ENCODE measurements around the gene CAPN10.
A peak's percentile ranks its signal among the peaks of the same experiment; 100 is the strongest.

CAPN10 gene

DNA sequence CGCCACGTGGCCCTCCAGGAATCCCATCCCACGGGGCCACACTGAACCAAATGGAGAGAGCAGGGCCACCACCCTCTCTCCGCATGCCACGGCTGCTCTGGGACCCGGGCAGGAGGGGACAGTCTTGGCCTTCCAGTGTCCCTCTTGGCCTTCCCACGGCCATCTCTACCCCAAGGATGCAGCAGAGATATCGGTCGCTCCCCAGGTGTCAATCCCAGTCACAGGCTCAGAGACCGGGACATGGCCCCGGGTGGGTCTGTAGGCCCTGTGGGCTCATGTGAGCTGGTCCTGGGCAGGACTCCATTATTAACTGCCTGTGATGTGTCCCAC lies 15.3 kb downstream of the CAPN10 start:
- Histone ChIP-seq H3K36me3 (ENCODE audit: control insufficient read depth in 5 of 5, insufficient read depth in 5 of 5, low read length in 5 of 5) (peaks cover 0 to 45% (median 31%) of the 10 kb centered on the region in 5 donors), H3K9me3 (ENCODE audit: control insufficient read depth in 5 of 5, low read length in 5 of 5) (no peaks in the 10 kb centered on the region)

DNA sequence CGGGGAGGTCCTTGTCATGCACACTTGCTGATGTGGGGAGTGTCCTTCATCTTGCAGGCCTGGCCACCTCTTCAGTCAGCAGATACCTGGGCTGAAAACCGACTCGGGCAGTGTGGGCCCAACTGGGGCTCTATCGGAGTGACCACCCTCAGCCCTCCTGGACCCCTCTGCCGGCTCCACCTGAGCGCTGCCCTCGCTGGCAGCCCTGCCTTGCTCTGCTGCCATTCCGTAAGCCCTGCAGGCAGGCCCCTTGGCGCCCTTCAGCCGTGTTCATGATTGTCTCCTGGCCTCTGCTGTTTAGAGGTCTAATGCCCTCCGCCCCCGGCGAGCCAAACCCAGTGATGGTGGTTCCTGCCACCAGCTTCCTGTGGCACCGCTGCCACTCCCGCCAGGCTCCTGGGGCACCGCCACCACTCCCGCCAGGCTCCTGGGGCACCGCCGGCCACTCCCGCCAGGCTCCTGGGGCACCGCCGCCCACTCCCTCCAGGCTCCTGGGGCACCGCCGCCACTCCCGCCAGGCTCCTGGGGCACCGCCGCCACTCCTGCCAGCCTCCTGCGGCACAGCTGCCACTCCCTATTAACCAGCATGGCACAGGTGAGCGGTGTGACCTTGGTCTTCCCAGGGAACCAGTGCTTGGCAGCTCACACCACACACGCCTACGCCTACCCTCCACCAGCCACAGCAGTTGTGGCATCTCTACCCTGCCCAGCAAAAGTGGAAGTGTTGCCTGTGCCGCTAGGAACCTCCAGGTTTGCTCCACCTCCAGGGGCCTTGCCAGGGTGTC lies 15.9 kb downstream of the CAPN10 start:
- Histone ChIP-seq H3K27ac (ENCODE audit: low read depth, low read length) (no peak overlapping the region), H3K27me3 (ENCODE audit: control insufficient read depth in 5 of 5, insufficient read depth in 4 of 5, low read length in 5 of 5) (no peaks in the 10 kb centered on the region), H3K4me3 (ENCODE audit: low read depth in 1 of 5, low read length in 5 of 5) (no peak overlapping the region), H3K9ac (ENCODE audit: low read length in 5 of 5) (no peak overlapping the region), H3K9me3 (ENCODE audit: control insufficient read depth in 5 of 5, low read length in 5 of 5) (no peaks in the 10 kb centered on the region), H3K4me1 (ENCODE audit: control insufficient read depth in 5 of 5, insufficient read depth in 5 of 5, low read length in 5 of 5) (peaks cover 2 to 15% (median 8%) of the 10 kb centered on the region in 5 donors), H3K36me3 (ENCODE audit: control insufficient read depth in 5 of 5, insufficient read depth in 5 of 5, low read length in 5 of 5) (peaks cover 0 to 39% (median 28%) of the 10 kb centered on the region in 5 donors)

More for the DNA sequence above, 15.3 kb downstream of the CAPN10 start:
- Histone ChIP-seq H3K9ac (ENCODE audit: low read length in 5 of 5) (no peak overlapping the region), H3K27me3 (ENCODE audit: control insufficient read depth in 5 of 5, insufficient read depth in 4 of 5, low read length in 5 of 5) (no peaks in the 10 kb centered on the region), H3K4me3 (ENCODE audit: low read depth in 1 of 5, low read length in 5 of 5) (no peak overlapping the region), H3K27ac (ENCODE audit: low read depth, low read length) (no peak overlapping the region), H3K4me1 (ENCODE audit: control insufficient read depth in 5 of 5, insufficient read depth in 5 of 5, low read length in 5 of 5) (peaks cover 2 to 15% (median 12%) of the 10 kb centered on the region in 5 donors)

DNA sequence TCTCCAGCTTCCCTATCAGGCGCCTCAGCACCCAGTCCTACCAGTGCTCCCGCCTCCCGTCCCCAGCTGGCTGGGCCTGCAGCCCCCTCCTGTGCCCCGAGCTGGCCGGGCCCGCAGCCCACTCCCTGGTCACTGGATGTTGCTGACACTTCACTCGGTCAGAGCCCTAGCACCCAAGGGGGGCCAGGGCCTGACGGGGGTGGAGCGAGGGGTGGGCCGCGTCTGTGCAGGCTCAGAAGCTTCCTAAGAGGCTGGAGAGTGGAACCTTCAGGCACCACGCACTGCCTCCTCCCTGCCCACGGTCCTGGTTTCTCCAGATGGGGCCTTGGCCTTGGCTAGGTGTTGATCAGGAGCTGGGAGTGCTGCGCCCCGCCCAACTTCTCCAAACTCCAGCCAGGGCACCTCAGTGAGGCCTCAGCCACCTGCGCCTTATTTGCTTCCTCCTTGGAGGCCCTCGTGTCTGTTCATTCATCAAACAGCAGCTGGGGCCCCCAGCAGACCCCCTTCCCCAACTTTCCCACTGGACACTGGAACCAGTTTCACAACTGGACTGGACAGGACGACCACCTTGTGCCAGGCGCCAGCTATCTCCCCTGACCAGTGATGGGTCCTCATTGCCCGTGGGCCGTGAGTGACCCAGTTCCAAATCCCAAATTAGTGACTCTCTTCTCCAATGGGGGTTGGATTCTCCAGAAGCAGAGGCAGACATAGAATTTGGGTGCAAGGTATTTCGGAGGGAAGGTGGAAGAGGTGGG lies 16.7 kb downstream of the CAPN10 start:
- no peak overlapping the region for H3K9ac ChIP-seq (ENCODE audit: low read length in 5 of 5)
- H3K27ac ChIP-seq (ENCODE audit: low read depth, low read length), result no peak overlapping the region
- H3K27me3 ChIP-seq (ENCODE audit: control insufficient read depth in 5 of 5, insufficient read depth in 4 of 5, low read length in 5 of 5), result no peaks in the 10 kb centered on the region

DNA sequence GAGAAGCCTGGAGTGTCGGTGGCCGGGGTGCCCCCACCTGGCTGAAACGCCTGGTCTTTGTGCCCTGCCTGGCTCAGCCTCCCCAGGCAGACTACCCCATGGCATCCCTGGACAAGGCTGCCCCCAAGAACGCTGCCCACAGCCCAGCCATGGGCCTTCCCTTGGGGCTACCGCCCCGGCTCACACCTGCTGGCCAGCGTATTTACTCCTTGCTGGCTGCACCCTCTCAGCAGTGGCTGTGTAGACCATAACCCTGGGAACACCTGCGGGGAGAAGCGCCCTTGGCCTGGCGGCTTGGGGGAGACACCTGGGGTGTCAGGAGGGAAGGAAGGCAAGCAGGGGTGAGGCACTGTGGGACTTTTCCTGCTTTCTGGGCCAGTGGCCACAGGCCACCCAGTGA lies 17.3 kb downstream of the CAPN10 start:
- Histone ChIP-seq H3K9ac (ENCODE audit: low read length in 5 of 5) (no peak overlapping the region), H3K9me3 (ENCODE audit: control insufficient read depth in 5 of 5, low read length in 5 of 5) (no peaks in the 10 kb centered on the region), H3K36me3 (ENCODE audit: control insufficient read depth in 5 of 5, insufficient read depth in 5 of 5, low read length in 5 of 5) (peaks cover 0 to 26% (median 15%) of the 10 kb centered on the region in 5 donors), H3K27ac (ENCODE audit: low read depth, low read length) (no peak overlapping the region), H3K4me3 (ENCODE audit: low read depth in 1 of 5, low read length in 5 of 5) (no peak overlapping the region), H3K27me3 (ENCODE audit: control insufficient read depth in 5 of 5, insufficient read depth in 4 of 5, low read length in 5 of 5) (no peaks in the 10 kb centered on the region), H3K4me1 (ENCODE audit: control insufficient read depth in 5 of 5, insufficient read depth in 5 of 5, low read length in 5 of 5) (peaks cover 2 to 15% (median 8%) of the 10 kb centered on the region in 5 donors)

More for the DNA sequence above, 16.7 kb downstream of the CAPN10 start:
- Histone ChIP-seq H3K9me3 (ENCODE audit: control insufficient read depth in 5 of 5, low read length in 5 of 5) (no peaks in the 10 kb centered on the region), H3K4me1 (ENCODE audit: control insufficient read depth in 5 of 5, insufficient read depth in 5 of 5, low read length in 5 of 5) (peaks cover 2 to 15% (median 8%) of the 10 kb centered on the region in 5 donors), H3K4me3 (ENCODE audit: low read depth in 1 of 5, low read length in 5 of 5) (no peak overlapping the region), H3K36me3 (ENCODE audit: control insufficient read depth in 5 of 5, insufficient read depth in 5 of 5, low read length in 5 of 5) (peaks cover 0 to 32% (median 21%) of the 10 kb centered on the region in 5 donors)

DNA sequence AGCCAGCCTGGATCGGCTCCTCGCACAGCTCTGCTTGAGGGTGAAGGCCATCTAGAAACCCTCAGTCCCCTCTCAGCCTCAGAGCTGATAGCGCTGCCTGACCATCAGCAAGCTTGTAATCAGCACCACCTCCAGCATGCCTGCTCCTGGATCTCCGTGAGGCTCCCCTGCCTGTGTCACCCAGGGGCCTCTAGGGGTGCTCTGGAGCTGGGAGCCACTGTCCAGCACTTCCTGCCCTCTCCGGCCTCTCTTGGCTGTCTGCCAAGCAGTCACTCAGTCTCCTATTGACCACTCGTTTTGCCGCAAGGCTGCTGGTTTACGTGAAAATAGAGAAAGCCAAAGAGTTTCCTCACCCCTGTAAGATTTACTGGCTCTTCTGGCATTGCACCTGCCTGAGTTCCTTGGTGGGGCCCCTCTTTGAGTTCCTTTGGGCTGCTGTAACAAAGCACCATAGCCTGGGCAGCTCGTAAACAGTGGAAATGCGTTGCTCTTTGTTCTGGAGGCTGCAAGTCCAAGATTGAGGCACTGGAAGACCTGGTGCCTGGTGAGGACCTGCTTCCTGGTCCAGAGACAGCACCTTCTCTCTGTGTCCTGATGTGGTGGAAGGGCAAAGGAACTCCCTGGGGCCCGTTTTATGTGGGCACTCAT lies 17.9 kb downstream of the CAPN10 start:
- Histone ChIP-seq H3K9ac (ENCODE audit: low read length in 5 of 5) (no peak overlapping the region), H3K4me1 (ENCODE audit: control insufficient read depth in 5 of 5, insufficient read depth in 5 of 5, low read length in 5 of 5) (peaks cover 2 to 15% (median 8%) of the 10 kb centered on the region in 5 donors), H3K27me3 (ENCODE audit: control insufficient read depth in 5 of 5, insufficient read depth in 4 of 5, low read length in 5 of 5) (no peaks in the 10 kb centered on the region), H3K4me3 (ENCODE audit: low read depth in 1 of 5, low read length in 5 of 5) (peak overlapping the region in 4 of 5 donors; percentile 2 to 42 (median 8)), H3K36me3 (ENCODE audit: control insufficient read depth in 5 of 5, insufficient read depth in 5 of 5, low read length in 5 of 5) (peaks cover 0 to 20% (median 10%) of the 10 kb centered on the region in 5 donors), H3K9me3 (ENCODE audit: control insufficient read depth in 5 of 5, low read length in 5 of 5) (no peaks in the 10 kb centered on the region), H3K27ac (ENCODE audit: low read depth, low read length) (no peak overlapping the region)

DNA sequence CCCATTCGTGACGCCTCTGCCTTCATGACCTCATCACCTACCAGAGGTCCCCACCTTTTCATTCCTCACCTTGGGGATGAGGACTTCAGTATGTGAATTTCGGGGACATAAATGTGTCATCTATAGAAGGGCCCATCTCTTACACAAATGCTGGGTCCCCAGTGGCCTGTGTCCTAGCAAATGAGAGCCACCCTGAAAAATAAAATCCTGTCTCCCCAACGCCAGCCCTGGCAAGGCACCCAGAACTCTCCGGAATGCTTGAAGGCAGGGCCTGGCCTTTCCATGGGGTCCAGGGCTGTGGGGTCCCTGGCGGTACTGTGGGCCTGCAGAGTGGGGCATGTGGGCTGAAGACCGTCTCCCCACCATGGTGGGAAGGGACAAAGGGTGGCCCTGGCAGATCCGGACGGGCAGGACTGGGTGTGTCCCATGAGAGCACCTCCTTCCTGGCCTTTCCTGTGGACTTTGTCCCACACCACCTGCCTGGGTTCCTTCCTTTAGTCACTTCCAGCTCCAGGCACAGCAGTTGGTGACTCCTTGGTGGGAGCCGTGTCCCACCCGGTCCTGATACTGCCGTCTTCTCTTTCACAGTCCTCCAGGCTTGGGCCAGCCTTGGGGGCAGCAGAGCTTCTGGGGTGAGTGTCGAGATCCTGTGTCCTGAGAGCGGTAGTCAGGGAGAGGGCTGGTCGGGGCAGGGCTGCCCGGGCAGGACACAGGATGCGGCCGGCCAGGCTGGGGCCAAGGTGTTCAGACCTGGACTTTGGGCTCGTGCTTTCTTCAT lies 18.6 kb downstream of the CAPN10 start:
- H3K9ac ChIP-seq (ENCODE audit: low read length in 5 of 5), result no peak overlapping the region
- H3K27ac ChIP-seq (ENCODE audit: low read depth, low read length), result no peak overlapping the region
- peaks cover 2 to 15% (median 8%) of the 10 kb centered on the region in 5 donors for H3K4me1 ChIP-seq (ENCODE audit: control insufficient read depth in 5 of 5, insufficient read depth in 5 of 5, low read length in 5 of 5)
- peaks cover 0 to 14% (median 6%) of the 10 kb centered on the region in 5 donors for H3K36me3 ChIP-seq (ENCODE audit: control insufficient read depth in 5 of 5, insufficient read depth in 5 of 5, low read length in 5 of 5)
- no peaks in the 10 kb centered on the region for H3K9me3 ChIP-seq (ENCODE audit: control insufficient read depth in 5 of 5, low read length in 5 of 5)
- no peaks in the 10 kb centered on the region for H3K27me3 ChIP-seq (ENCODE audit: control insufficient read depth in 5 of 5, insufficient read depth in 4 of 5, low read length in 5 of 5)
- no peak overlapping the region for H3K4me3 ChIP-seq (ENCODE audit: low read depth in 1 of 5, low read length in 5 of 5)

DNA sequence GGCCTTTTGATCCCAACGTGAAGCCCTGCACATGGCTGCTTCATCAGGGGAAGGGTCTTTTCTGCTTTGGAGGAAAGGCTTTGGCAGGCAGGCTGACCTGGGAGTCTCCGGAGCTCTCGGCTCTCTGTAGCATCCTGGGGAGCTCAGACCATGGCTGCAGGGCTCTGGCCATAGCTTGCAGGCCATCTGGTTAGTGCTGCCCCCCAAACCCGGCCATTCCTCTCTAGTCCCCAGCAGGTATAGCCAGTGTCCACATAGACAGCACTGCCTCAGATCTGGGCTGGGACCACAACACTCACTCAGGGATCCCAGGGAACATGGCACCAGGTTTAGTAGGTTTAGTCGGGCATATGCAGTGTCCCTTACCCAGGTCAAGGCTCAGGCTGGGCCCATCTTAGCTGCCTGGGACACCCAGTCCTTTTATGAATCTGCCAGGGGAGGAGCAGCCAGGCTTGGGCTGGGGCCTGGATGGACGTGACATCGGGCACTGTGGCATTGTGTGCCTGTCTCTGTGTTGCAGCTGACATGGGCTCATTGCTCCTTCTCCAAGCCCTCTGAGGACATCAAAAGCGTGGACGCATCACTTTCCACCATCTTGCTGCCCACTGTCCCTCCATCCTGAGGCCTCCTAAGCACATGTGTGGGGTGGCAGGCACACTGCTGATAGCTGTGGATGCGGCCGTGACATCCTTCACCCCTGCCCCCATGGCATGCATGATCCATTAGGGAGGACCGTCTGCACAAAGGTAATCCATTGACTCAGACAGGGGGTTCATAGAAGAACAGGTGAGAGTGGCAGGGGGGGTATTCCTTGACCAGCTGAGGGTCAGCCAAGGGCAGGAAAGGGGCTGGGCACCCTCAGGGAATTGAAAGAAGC lies 19.6 kb downstream of the CAPN10 start:
- Histone ChIP-seq H3K27ac (ENCODE audit: low read depth, low read length) (no peak overlapping the region), H3K4me3 (ENCODE audit: low read depth in 1 of 5, low read length in 5 of 5) (no peak overlapping the region), H3K9ac (ENCODE audit: low read length in 5 of 5) (no peak overlapping the region), H3K4me1 (ENCODE audit: control insufficient read depth in 5 of 5, insufficient read depth in 5 of 5, low read length in 5 of 5) (peaks cover 2 to 15% (median 8%) of the 10 kb centered on the region in 5 donors), H3K27me3 (ENCODE audit: control insufficient read depth in 5 of 5, insufficient read depth in 4 of 5, low read length in 5 of 5) (no peaks in the 10 kb centered on the region), H3K9me3 (ENCODE audit: control insufficient read depth in 5 of 5, low read length in 5 of 5) (no peaks in the 10 kb centered on the region), H3K36me3 (ENCODE audit: control insufficient read depth in 5 of 5, insufficient read depth in 5 of 5, low read length in 5 of 5) (peaks cover 0 to 5% (median 0%) of the 10 kb centered on the region in 5 donors)

DNA sequence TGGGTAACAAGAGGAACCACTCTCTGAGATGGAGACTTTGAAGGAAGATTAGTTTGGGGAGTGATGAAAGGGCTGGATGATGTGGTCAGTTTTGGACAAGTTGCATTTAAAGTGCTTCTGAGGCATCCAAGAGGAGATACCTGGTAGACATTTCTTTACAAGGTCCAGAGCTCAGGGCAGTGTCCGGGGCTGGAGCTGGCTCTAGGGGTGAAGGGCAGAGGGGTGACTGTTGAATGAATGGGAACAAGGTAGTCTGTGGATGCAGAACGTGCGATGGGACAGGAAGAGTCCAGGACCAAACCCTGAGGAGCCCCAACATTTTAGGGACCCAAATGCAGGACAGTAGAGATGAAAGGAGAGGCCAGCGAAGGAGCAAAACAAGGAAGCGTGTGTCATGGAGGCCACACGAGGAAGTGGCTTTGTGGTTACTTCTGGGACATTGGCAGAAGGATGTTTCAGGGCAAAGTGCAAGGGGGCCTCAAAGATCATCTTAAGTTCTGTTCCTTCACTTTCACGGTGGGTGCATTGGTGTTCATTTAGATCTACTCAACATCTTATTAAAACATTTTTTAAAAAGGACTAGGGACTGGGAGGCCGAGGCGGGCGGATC lies 25.2 kb downstream of the CAPN10 start:
- Histone ChIP-seq H3K9me3 (ENCODE audit: control insufficient read depth in 5 of 5, low read length in 5 of 5) (peaks cover 0 to 1% (median 0%) of the 10 kb centered on the region in 5 donors), H3K4me3 (ENCODE audit: low read depth in 1 of 5, low read length in 5 of 5) (no peak overlapping the region), H3K27ac (ENCODE audit: low read depth, low read length) (no peak overlapping the region), H3K27me3 (ENCODE audit: control insufficient read depth in 5 of 5, insufficient read depth in 4 of 5, low read length in 5 of 5) (no peaks in the 10 kb centered on the region), H3K36me3 (ENCODE audit: control insufficient read depth in 5 of 5, insufficient read depth in 5 of 5, low read length in 5 of 5) (no peaks in the 10 kb centered on the region), H3K4me1 (ENCODE audit: control insufficient read depth in 5 of 5, insufficient read depth in 5 of 5, low read length in 5 of 5) (peaks cover 0 to 8% (median 0%) of the 10 kb centered on the region in 5 donors), H3K9ac (ENCODE audit: low read length in 5 of 5) (no peak overlapping the region)
